ENCODE results near the gene HNRNPAB.

DNA sequence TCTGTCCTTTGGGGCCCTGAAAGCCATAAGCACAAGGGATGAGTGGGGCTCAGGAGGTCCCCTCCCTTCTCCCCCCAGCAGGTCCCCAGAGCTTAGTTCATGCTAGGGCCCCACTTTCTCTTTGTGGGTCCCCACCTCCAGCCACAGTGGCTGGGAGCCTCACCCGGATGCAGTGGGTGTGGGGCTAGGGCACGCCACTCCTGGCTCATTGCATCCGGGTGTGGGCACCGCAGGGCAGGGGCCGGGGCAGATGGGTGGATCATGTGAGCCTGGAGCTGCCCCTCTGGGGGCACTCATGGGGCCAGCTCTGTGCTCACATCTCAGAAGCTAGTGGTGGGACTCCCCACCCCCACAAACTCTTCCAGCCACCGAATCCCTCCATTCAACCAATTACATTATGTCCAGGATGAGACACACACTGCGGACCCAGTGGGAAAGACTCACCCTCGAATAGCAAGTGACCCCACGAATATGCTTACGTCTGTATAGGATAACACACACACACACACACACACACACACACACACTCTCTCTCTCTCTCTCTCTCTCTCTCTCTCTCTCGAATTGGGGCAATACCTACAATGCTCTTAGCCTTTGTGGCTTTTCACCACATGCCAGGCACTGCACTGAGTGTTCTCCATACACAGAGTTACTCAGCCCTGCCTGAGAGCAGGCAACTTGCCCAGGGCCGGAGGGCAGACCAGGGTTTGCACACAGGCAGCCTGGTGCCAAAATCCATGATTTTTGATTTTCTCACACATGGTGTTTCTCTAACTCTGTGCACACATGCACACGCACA, 45.1 kb downstream of the HNRNPAB start:
- TF ChIP-seq CTCF (IDR thresholded peaks at IDR 0.05), result no peak
- no peak for TF ChIP-seq POLR2A (IDR thresholded peaks at IDR 0.05)
